SH-SY5Y (cell line): ENCODE results near the gene KBTBD2.

Experiments used
- GATA2 ChIP-seq: IDR thresholded peaks from 2 replicates; pipeline ENCODE4 v1.6.1; 2011; ENCODE audit warnings: mild to moderate bottlenecking, low read depth, low read length
- GATA3 ChIP-seq: IDR thresholded peaks from 2 replicates; pipeline ENCODE4 v1.6.1; 2011; ENCODE audit warnings: low read depth, mild to moderate bottlenecking, low read length, moderate library complexity

DNA sequence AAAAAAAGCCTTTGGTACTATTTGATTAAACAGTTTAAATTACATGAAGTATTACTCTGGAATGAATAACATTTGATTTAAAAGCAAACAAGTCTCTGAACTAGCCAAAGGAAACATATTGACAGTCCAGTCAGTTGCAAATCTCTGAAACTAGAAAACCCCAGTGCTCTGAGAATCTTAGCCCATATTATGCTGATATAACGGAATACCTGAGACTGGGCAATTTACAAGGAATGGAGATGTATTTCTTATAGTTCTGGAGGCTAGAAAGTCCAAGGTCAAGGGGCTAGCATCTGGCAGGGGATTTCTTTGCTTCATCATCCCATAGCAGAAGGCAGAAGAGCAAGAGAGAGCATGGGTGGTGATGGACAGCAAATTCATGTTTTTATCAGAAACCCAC, 44.0 kb upstream of the KBTBD2 start:
- no peak for TF ChIP-seq GATA2
- no peak for TF ChIP-seq GATA3
